ENCODE results near the gene LYVE1.

Gene LYVE1

DNA sequence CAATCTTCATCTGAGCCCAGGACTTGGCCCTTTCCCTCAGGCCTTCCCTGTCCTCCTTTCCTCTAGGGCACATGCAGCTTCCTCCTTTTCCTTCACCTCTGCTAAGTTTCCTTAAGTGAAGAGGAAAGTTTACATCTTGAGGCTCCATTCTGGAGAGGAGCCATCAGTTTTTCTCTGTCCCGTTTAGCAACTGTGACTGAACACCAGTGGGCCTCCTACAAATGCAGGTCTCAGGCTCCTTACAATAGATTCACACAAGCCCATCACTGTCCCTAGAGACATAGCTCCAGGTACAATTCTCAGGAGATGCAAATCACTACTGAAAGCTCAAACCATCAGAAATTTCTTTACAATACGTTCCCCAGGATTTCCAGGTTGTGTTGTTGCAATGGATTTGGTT is 23.3 kb upstream of the LYVE1 start:
- Histone ChIP-seq H3K27ac (ENCODE audit: low read depth, low read length) (peak overlapping the region; percentile 20), H2AK5ac (ENCODE audit: low read length) (peak overlapping the region; percentile 37), H4K8ac (ENCODE audit: low read depth, low read length) (no peak overlapping the region), H4K5ac (ENCODE audit: low read length) (no peak overlapping the region), H3K79me1 (ENCODE audit: low read length) (no peaks in the 10 kb centered on the region), H3K4me3 (ENCODE audit: low read length) (no peak overlapping the region), H3K4ac (ENCODE audit: low read depth, low read length) (no peak overlapping the region), H3K18ac (ENCODE audit: low read length) (no peak overlapping the region), H3K4me2 (ENCODE audit: low read length) (no peak overlapping the region), H3K36me3 (ENCODE audit: control insufficient read depth, insufficient read depth, low read length) (no peaks in the 10 kb centered on the region), H2BK15ac (replicated peaks; ENCODE audit: low read depth) (no peak overlapping the region), H3K56ac (ENCODE audit: low read length) (peak overlapping the region; percentile 70), H2BK5ac (ENCODE audit: low read length) (peak overlapping the region; percentile 62), H3K4me1 (ENCODE audit: control insufficient read depth, low read depth, low read length) (no peaks in the 10 kb centered on the region), H3K79me2 (ENCODE audit: control insufficient read depth, insufficient read depth, low read length) (no peaks in the 10 kb centered on the region), H3K27me3 (ENCODE audit: insufficient read depth, low read length, poor library complexity) (no peaks in the 10 kb centered on the region), H2BK120ac (ENCODE audit: low read depth, low read length) (no peak overlapping the region), H3K9ac (ENCODE audit: low read length) (peak overlapping the region; percentile 8), H3K23ac (ENCODE audit: low read length) (peak overlapping the region; percentile 51)
- no CpG with 5 or more reads among the region's 2 CpGs for WGBS (ENCODE audit: extremely low coverage, insufficient coverage, low lambda C conversion rate)
- no peak for DNase-seq

DNA sequence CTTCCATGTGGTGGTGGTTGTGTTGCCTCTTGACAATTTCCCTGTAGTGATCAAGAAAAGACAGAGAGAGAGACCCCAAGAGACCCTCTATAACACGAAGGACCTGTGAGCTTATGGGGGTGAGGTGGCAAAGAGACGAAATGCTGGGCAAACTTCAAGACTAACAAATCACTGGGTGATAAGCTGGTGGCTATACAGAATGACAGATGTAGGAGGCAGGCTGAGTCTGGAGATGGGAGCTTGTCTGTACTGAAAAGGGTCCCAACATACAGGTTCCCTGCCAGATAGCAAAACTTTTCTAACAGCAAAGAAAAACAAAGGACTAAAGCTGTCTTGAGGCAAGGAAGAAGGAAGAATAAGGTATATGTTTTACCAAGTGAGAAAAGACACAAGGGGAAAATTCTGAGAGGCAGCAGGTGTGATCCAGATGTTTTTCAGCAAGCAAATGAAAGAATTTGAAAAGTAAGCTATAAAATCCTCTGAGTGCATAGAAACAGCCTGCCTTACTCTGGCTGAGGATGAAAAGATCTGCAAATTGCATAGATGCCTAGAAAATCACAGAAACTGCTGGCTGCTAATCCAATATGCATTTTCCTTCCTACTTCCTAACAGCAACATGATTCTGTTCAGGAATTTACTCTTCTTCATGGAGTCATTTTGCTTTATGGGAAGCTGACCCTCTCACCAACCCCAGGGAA is 21.9 kb upstream of the LYVE1 start:
- WGBS (ENCODE audit: extremely low coverage, insufficient coverage, low lambda C conversion rate): no CpG with 5 or more reads among the region's 2 CpGs
- H3K4me3 ChIP-seq (ENCODE audit: low read length): no peak overlapping the region
- H4K8ac ChIP-seq (ENCODE audit: low read depth, low read length): no peak overlapping the region
- no peak overlapping the region for H3K4ac ChIP-seq (ENCODE audit: low read depth, low read length)
- H2AK5ac ChIP-seq (ENCODE audit: low read length): no peak overlapping the region
- no peak overlapping the region for H3K4me2 ChIP-seq (ENCODE audit: low read length)
- no peaks in the 10 kb centered on the region for H3K79me1 ChIP-seq (ENCODE audit: low read length)
- no peak for DNase-seq
- no peaks in the 10 kb centered on the region for H3K27me3 ChIP-seq (ENCODE audit: insufficient read depth, low read length, poor library complexity)
- peak overlapping the region; percentile 4 for H2BK15ac ChIP-seq (replicated peaks; ENCODE audit: low read depth)
- peak overlapping the region; percentile 3 for H2BK120ac ChIP-seq (ENCODE audit: low read depth, low read length)
- peak overlapping the region; percentile 10 for H2BK5ac ChIP-seq (ENCODE audit: low read length)
- H3K56ac ChIP-seq (ENCODE audit: low read length): peak overlapping the region; percentile 38
- H3K36me3 ChIP-seq (ENCODE audit: control insufficient read depth, insufficient read depth, low read length): no peaks in the 10 kb centered on the region
- H3K27ac ChIP-seq (ENCODE audit: low read depth, low read length): peak overlapping the region; percentile 9
- H4K5ac ChIP-seq (ENCODE audit: low read length): no peak overlapping the region
- H3K79me2 ChIP-seq (ENCODE audit: control insufficient read depth, insufficient read depth, low read length): no peaks in the 10 kb centered on the region
- H3K4me1 ChIP-seq (ENCODE audit: control insufficient read depth, low read depth, low read length): no peaks in the 10 kb centered on the region
- H3K9ac ChIP-seq (ENCODE audit: low read length): no peak overlapping the region
- H3K23ac ChIP-seq (ENCODE audit: low read length): no peak overlapping the region
- H3K18ac ChIP-seq (ENCODE audit: low read length): no peak overlapping the region

DNA sequence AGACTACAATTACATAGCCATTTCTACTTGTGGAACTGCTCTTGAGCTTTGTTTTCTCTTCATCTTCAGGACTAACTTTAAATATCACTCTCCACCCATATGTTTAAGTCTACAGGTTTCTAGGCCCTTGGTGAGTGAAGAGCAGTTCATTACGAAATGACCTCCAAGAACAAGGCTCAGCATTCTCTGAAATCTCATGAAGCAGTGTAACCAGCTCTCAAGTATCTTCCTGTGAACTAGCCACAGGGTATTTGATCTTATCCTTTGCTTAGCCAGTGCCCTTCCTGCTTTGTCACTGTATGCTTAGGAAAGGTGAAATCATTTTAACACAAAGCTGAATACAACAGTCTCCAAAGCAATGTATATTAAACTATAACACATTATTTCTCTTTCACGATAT is 20.4 kb upstream of the LYVE1 start:
- peak; percentile 67 for DNase-seq
- Histone ChIP-seq H2AK5ac (ENCODE audit: low read length) (no peak overlapping the region), H3K9ac (ENCODE audit: low read length) (no peak overlapping the region), H3K27ac (ENCODE audit: low read depth, low read length) (peak overlapping the region; percentile 11), H3K27me3 (ENCODE audit: insufficient read depth, low read length, poor library complexity) (no peaks in the 10 kb centered on the region), H3K4ac (ENCODE audit: low read depth, low read length) (no peak overlapping the region), H2BK15ac (replicated peaks; ENCODE audit: low read depth) (peak overlapping the region; percentile 28), H3K4me3 (ENCODE audit: low read length) (no peak overlapping the region), H3K23ac (ENCODE audit: low read length) (no peak overlapping the region), H3K4me1 (ENCODE audit: control insufficient read depth, low read depth, low read length) (no peaks in the 10 kb centered on the region), H3K79me1 (ENCODE audit: low read length) (no peaks in the 10 kb centered on the region), H4K8ac (ENCODE audit: low read depth, low read length) (no peak overlapping the region), H3K36me3 (ENCODE audit: control insufficient read depth, insufficient read depth, low read length) (no peaks in the 10 kb centered on the region), H2BK5ac (ENCODE audit: low read length) (no peak overlapping the region), H3K18ac (ENCODE audit: low read length) (peak overlapping the region; percentile 66), H3K79me2 (ENCODE audit: control insufficient read depth, insufficient read depth, low read length) (no peaks in the 10 kb centered on the region), H2BK120ac (ENCODE audit: low read depth, low read length) (no peak overlapping the region), H4K5ac (ENCODE audit: low read length) (no peak overlapping the region), H3K4me2 (ENCODE audit: low read length) (no peak overlapping the region), H3K56ac (ENCODE audit: low read length) (no peak overlapping the region)
- no CpG with 5 or more reads among the region's 2 CpGs for WGBS (ENCODE audit: extremely low coverage, insufficient coverage, low lambda C conversion rate)

DNA sequence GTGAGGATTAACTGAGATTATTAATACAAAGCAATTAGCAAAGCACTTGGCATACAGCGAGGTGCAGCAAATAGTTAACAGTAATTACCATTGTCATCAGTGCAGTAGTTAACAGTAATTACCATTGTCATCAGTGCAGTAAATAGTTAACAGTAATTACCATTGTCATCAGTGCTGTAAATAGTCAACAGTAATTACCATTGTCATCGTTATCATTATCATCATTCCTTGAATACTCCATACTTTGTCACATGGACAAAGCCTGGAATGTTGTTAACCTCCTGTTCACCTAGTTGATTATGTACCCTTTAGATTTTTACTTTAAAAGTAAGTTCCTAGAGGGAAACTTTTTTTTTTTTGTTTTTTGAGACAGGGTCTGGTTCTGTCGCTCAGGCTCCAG is 19.5 kb upstream of the LYVE1 start:
- H3K56ac ChIP-seq (ENCODE audit: low read length): no peak overlapping the region
- no peaks in the 10 kb centered on the region for H3K27me3 ChIP-seq (ENCODE audit: insufficient read depth, low read length, poor library complexity)
- no peak overlapping the region for H3K23ac ChIP-seq (ENCODE audit: low read length)
- H2BK120ac ChIP-seq (ENCODE audit: low read depth, low read length): no peak overlapping the region
- H4K8ac ChIP-seq (ENCODE audit: low read depth, low read length): no peak overlapping the region
- H2AK5ac ChIP-seq (ENCODE audit: low read length): no peak overlapping the region
- H2BK15ac ChIP-seq (replicated peaks; ENCODE audit: low read depth): no peak overlapping the region
- no peak overlapping the region for H3K4me3 ChIP-seq (ENCODE audit: low read length)
- no CpG with 5 or more reads among the region's 3 CpGs for WGBS (ENCODE audit: extremely low coverage, insufficient coverage, low lambda C conversion rate)
- no peak overlapping the region for H3K4ac ChIP-seq (ENCODE audit: low read depth, low read length)
- no peaks in the 10 kb centered on the region for H3K79me1 ChIP-seq (ENCODE audit: low read length)
- H3K18ac ChIP-seq (ENCODE audit: low read length): no peak overlapping the region
- no peak overlapping the region for H4K5ac ChIP-seq (ENCODE audit: low read length)
- no peaks in the 10 kb centered on the region for H3K36me3 ChIP-seq (ENCODE audit: control insufficient read depth, insufficient read depth, low read length)
- peak; percentile 57 for DNase-seq
- no peaks in the 10 kb centered on the region for H3K79me2 ChIP-seq (ENCODE audit: control insufficient read depth, insufficient read depth, low read length)
- H3K4me2 ChIP-seq (ENCODE audit: low read length): no peak overlapping the region
- H2BK5ac ChIP-seq (ENCODE audit: low read length): no peak overlapping the region
- H3K4me1 ChIP-seq (ENCODE audit: control insufficient read depth, low read depth, low read length): no peaks in the 10 kb centered on the region
- H3K9ac ChIP-seq (ENCODE audit: low read length): no peak overlapping the region
- no peak overlapping the region for H3K27ac ChIP-seq (ENCODE audit: low read depth, low read length)

DNA sequence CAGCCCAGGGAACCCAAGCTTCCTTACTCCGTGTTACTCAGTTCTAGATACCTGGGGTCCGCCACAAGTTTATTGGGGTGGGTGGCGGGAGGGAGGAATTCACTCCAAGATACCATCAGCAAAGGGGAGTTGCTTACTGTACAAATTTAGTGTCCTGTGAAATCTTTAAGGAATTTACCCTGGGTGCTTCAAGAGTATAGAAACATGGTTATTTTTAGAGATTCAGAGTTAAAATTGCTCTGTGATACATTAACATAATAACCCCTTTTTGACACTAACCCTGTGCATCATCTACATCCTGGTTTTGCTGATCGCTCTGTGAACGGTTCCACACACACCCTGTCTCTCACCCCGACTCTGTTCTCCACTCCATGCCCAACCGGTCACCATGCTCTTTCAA is 18.9 kb upstream of the LYVE1 start:
- Histone ChIP-seq H3K56ac (ENCODE audit: low read length) (peak overlapping the region; percentile 39), H3K79me1 (ENCODE audit: low read length) (no peaks in the 10 kb centered on the region), H3K27ac (ENCODE audit: low read depth, low read length) (peak overlapping the region; percentile 46), H2BK15ac (replicated peaks; ENCODE audit: low read depth) (no peak overlapping the region), H2BK120ac (ENCODE audit: low read depth, low read length) (no peak overlapping the region), H2AK5ac (ENCODE audit: low read length) (no peak overlapping the region), H3K4ac (ENCODE audit: low read depth, low read length) (no peak overlapping the region), H3K4me3 (ENCODE audit: low read length) (no peak overlapping the region), H3K79me2 (ENCODE audit: control insufficient read depth, insufficient read depth, low read length) (no peaks in the 10 kb centered on the region), H3K27me3 (ENCODE audit: insufficient read depth, low read length, poor library complexity) (no peaks in the 10 kb centered on the region), H4K5ac (ENCODE audit: low read length) (no peak overlapping the region), H3K4me2 (ENCODE audit: low read length) (no peak overlapping the region), H4K8ac (ENCODE audit: low read depth, low read length) (no peak overlapping the region), H3K9ac (ENCODE audit: low read length) (no peak overlapping the region), H3K36me3 (ENCODE audit: control insufficient read depth, insufficient read depth, low read length) (no peaks in the 10 kb centered on the region), H3K4me1 (ENCODE audit: control insufficient read depth, low read depth, low read length) (no peaks in the 10 kb centered on the region), H2BK5ac (ENCODE audit: low read length) (no peak overlapping the region), H3K23ac (ENCODE audit: low read length) (no peak overlapping the region), H3K18ac (ENCODE audit: low read length) (no peak overlapping the region)
- no CpG with 5 or more reads among the region's 7 CpGs for WGBS (ENCODE audit: extremely low coverage, insufficient coverage, low lambda C conversion rate)
- DNase-seq: no peak

DNA sequence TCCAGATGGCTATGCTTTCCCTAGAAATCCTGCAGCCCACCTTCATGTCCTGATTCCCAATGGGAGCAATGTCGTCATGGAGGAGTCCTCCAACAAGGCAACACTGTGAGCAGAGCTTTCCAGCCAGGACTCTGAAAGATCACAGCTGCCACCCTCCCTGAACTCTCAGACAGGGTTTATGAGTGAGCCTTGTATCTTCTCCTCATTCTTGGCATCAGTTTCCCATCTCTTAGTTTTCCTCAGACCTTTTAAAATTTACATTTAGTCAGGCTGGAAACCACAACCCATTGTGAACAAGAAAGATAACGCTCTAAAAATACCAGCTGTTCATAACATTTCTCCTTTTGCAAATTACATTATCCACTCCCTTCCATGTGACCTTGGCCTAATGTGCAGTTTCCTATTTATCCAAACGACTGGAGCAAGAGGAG is 15.6 kb upstream of the LYVE1 start:
- H3K27ac ChIP-seq (ENCODE audit: low read depth, low read length): no peak overlapping the region
- H3K18ac ChIP-seq (ENCODE audit: low read length): peak overlapping the region; percentile 57
- no peak overlapping the region for H4K8ac ChIP-seq (ENCODE audit: low read depth, low read length)
- no peaks in the 10 kb centered on the region for H3K79me1 ChIP-seq (ENCODE audit: low read length)
- no peaks in the 10 kb centered on the region for H3K79me2 ChIP-seq (ENCODE audit: control insufficient read depth, insufficient read depth, low read length)
- H3K36me3 ChIP-seq (ENCODE audit: control insufficient read depth, insufficient read depth, low read length): no peaks in the 10 kb centered on the region
- H3K56ac ChIP-seq (ENCODE audit: low read length): no peak overlapping the region
- no peak overlapping the region for H2BK15ac ChIP-seq (replicated peaks; ENCODE audit: low read depth)
- no peak overlapping the region for H2BK5ac ChIP-seq (ENCODE audit: low read length)
- no peak overlapping the region for H3K9ac ChIP-seq (ENCODE audit: low read length)
- no peak overlapping the region for H2BK120ac ChIP-seq (ENCODE audit: low read depth, low read length)
- no peak overlapping the region for H2AK5ac ChIP-seq (ENCODE audit: low read length)
- H3K4me1 ChIP-seq (ENCODE audit: control insufficient read depth, low read depth, low read length): no peaks in the 10 kb centered on the region
- no peak overlapping the region for H3K4me3 ChIP-seq (ENCODE audit: low read length)
- WGBS (ENCODE audit: extremely low coverage, insufficient coverage, low lambda C conversion rate): no CpG with 5 or more reads among the region's 3 CpGs
- no peak overlapping the region for H3K23ac ChIP-seq (ENCODE audit: low read length)
- H3K27me3 ChIP-seq (ENCODE audit: insufficient read depth, low read length, poor library complexity): no peaks in the 10 kb centered on the region
- H4K5ac ChIP-seq (ENCODE audit: low read length): no peak overlapping the region
- no peak overlapping the region for H3K4ac ChIP-seq (ENCODE audit: low read depth, low read length)
- no peak overlapping the region for H3K4me2 ChIP-seq (ENCODE audit: low read length)
- DNase-seq: no peak
